GM06990 (cell line): ENCODE data around the gene SETDB1.

Experiments used
- DNase-seq: peaks from one replicate; pipeline ENCODE4 v3.0.0-alpha.2; 2011; ENCODE audit not compliant: insufficient read length; ENCODE audit errors: extremely low read depth
- H3K27me3 ChIP-seq: replicated peaks from 2 replicates; pipeline ENCODE4 v1.6.0; 2011; ENCODE audit warnings: low read length; ENCODE audit not compliant: control insufficient read depth, insufficient read depth
- H3K36me3 ChIP-seq: 2 replicates; pipeline ENCODE4 v1.5.1; 2011; ENCODE audit warnings: low read length; ENCODE audit not compliant: control insufficient read depth, insufficient read depth
- H3K4me3 ChIP-seq: replicated peaks from 2 replicates; pipeline ENCODE4 v1.5.1; 2011; ENCODE audit warnings: low read depth, mild to moderate bottlenecking, control low read depth, low read length
- CTCF ChIP-seq: IDR thresholded peaks from 2 replicates; pipeline ENCODE4 v1.5.1; 2011; ENCODE audit warnings: low read length, control low read depth, mild to moderate bottlenecking, inconsistent platforms; ENCODE audit not compliant: insufficient read depth, poor library complexity, severe bottlenecking

The SETDB1 gene

GRCh38 chr1:150997949-150998348 is 71.8 kb downstream of the SETDB1 start:
- no peak for DNase-seq
- Histone ChIP-seq H3K27me3 (no peaks in the 10 kb centered on the region), H3K4me3 (no peak overlapping the region), H3K36me3 (no peaks in the 10 kb centered on the region; the same call in 1 of the 2 replicates)
- TF ChIP-seq CTCF = no peak

DNA sequence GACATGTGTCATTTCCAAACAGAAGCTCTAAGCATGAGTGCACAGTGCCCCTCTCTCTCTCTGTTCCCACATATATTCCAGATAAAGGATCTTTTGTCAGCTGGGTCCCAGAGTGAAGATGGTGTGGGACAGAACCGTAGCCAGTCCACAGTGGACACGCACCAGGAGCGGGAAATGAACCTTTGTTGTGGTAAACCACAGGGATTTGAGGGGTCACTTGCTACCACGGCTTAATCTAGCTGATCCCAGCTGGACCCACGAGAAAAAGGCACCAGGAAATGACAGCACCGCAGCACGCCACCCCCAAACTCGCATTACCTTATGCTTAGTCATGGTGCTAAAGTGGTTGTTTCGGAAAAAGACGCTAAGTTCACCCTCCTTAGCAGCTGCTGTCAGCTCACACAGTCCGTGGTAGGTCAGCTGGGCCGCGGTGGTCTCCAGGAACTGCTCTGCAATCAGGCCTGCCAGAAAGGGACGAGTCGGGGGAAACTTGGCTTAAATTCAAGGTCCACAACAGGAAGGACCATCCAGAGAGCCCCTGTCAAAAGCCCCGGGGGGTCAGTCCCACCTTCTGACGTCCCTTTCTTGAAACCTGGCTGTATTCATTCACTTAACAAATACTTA is 73.0 kb downstream of the SETDB1 start:
- DNase-seq = no peak
- Histone ChIP-seq H3K27me3 (no peaks in the 10 kb centered on the region), H3K36me3 (no peaks in the 10 kb centered on the region; the same call in 1 of the 2 replicates), H3K4me3 (no peak overlapping the region)
- TF ChIP-seq CTCF = no peak

DNA sequence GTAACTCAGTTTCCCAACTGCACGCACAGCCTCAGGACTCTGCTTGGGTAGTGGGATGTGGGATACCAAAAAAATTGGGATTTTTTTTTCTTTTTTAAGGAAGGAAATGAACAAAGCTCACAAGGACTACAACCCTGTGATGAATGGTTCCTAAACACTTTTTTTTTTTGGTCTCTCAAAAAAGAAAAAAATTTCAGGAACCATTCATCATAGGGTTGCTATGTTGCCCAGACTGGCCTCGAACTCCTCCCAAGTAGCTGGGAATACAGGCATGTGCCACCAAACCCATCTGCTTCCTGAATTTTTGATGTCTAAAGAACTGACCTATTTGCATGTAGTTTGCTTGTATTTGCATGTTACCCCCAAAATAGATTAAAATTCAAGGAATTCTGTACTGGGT is 73.8 kb downstream of the SETDB1 start:
- H3K27me3 ChIP-seq = no peaks in the 10 kb centered on the region
- no peak for DNase-seq
- H3K36me3 ChIP-seq = no peaks in the 10 kb centered on the region; the same call in 1 of the 2 replicates
- H3K4me3 ChIP-seq = no peak overlapping the region
- no peak for TF ChIP-seq CTCF

DNA sequence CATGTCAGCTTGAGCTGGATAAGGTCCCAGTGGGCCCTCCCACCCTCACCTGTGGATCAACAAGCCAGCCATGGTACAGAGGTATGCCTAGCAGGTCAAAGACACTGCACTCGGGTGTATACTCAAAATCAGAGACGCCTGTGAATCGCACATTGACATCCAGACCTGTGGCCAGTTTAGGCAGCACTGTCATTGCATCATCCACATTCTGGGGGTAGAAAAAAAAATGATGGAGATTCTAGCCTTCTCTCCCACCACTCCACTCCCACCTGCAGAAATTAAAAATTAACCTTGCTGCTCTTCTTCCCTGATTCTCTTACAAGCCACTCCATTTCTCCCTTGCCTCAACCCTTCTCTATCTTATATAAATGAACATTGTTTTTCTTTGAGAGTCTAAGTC is 74.2 kb downstream of the SETDB1 start:
- TF ChIP-seq CTCF = no peak
- H3K36me3 ChIP-seq = no peaks in the 10 kb centered on the region; the same call in 1 of the 2 replicates
- H3K4me3 ChIP-seq = no peak overlapping the region
- H3K27me3 ChIP-seq = no peaks in the 10 kb centered on the region
- no peak for DNase-seq

DNA sequence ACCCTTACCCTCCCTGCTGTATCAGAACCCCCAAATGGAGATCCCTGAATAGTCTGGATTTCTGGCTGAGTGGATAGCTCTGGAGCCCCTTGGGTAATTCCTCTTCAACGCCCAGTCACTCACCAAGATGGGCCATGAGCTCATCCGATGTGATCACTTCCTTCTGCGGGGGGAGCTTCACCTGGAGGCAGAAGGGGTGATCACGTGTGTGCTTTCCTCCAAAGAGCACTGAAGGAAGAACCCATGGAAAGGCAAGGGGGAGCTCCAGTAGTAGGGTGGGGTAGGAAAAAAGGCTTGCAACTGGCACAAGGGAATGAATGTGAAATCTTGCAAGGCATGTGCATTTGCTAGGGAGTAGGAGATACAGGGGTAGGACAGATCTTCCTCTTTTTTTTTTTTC is 75.4 kb downstream of the SETDB1 start:
- no peak for TF ChIP-seq CTCF
- H3K27me3 ChIP-seq = no peaks in the 10 kb centered on the region
- H3K4me3 ChIP-seq = no peak overlapping the region
- no peak for DNase-seq
- H3K36me3 ChIP-seq = no peaks in the 10 kb centered on the region; the same call in 1 of the 2 replicates

- Histone ChIP-seq H3K36me3 (no peaks in the 10 kb centered on the region; the same call in 1 of the 2 replicates), H3K4me3 (no peak overlapping the region), H3K27me3 (no peaks in the 10 kb centered on the region)
- DNase-seq = no peak
- TF ChIP-seq CTCF = no peak
Measured at GRCh38 chr1:151002051-151002450, 75.9 kb downstream of the SETDB1 start.
